OCI-LY7 (cell line): ENCODE data around the gene NAB2. TPM values are rescaled to one million over a fixed set of nuclear protein-coding genes. Genes with fewer than 3 reads are reported as not detected.

Source experiments
- BruUV-seq: library from RNA; stranded (reverse); fragments of 400-500 nt; replicated peaks from 2 replicates; lab custom pipeline; 2021; lab: Mats Ljungman, UMichigan
- CTCF ChIA-PET: fragments of 300-600 bp; sonication (Branson Sonifier 250); formaldehyde crosslinking; loops from one replicate; lab custom pipeline; 2022; ENCODE audit warnings: antibody characterized with exemption; ENCODE audit not compliant: unreplicated experiment; lab: Charles Lee
- POLR2A ChIA-PET: fragments of 300-600 bp; sonication (Branson Sonifier 250); formaldehyde crosslinking; loops from one replicate; lab custom pipeline; 2022; ENCODE audit warnings: antibody characterized with exemption; lab: Charles Lee
- DNase-seq: peaks from one replicate; pipeline ENCODE4 v3.0.0-alpha.2; 2015; ENCODE audit warnings: low spot score
- H2AFZ ChIP-seq: fragments of 200-600 bp; sonication (generic), shearing (Covaris generic); 2 replicates; pipeline ENCODE4 v1.6.1; 2014; ENCODE audit warnings: mild to moderate bottlenecking, antibody characterized with exemption, low read length, moderate library complexity
- H3K27ac ChIP-seq: fragments of 200-600 bp; sonication (generic); 2 replicates; pipeline ENCODE4 v1.5.1; 2014; ENCODE audit warnings: mixed run types, low read depth, mild to moderate bottlenecking, moderate library complexity, low read length, inconsistent platforms; ENCODE audit not compliant: poor library complexity, severe bottlenecking
- H3K36me3 ChIP-seq: fragments of 200-600 bp; sonication (generic); 2 replicates; pipeline ENCODE4 v1.6.1; 2014; ENCODE audit warnings: mild to moderate bottlenecking, antibody characterized with exemption, low read length, moderate library complexity, mixed read lengths; ENCODE audit not compliant: insufficient read depth
- H3K4me1 ChIP-seq: fragments of 200-600 bp; sonication (generic); 2 replicates; pipeline ENCODE4 v1.5.1; 2014; ENCODE audit warnings: mild to moderate bottlenecking, low read length; ENCODE audit not compliant: insufficient read depth, poor library complexity, severe bottlenecking
- H3K4me2 ChIP-seq: fragments of 200-600 bp; sonication (generic); 2 replicates; pipeline ENCODE4 v1.6.1; 2014; ENCODE audit warnings: mild to moderate bottlenecking, low read length
- H3K4me3 ChIP-seq: fragments of 200-600 bp; sonication (generic); 2 replicates; pipeline ENCODE4 v1.5.1; 2014; ENCODE audit warnings: mild to moderate bottlenecking, low read depth, low read length; ENCODE audit not compliant: poor library complexity, severe bottlenecking
- H3K79me2 ChIP-seq: fragments of 200-600 bp; sonication (generic); 2 replicates; pipeline ENCODE4 v1.6.1; 2016; ENCODE audit warnings: low read depth, mild to moderate bottlenecking, low read length, moderate library complexity, mixed read lengths; ENCODE audit not compliant: insufficient read depth
- H3K9me2 ChIP-seq: fragments of 200-600 bp; sonication (generic); 2 replicates; pipeline ENCODE4 v1.6.1; 2016; ENCODE audit warnings: mild to moderate bottlenecking, low read length, mixed read lengths; ENCODE audit not compliant: insufficient read depth
- H3K9me3 ChIP-seq: fragments of 200-600 bp; sonication (generic); 2 replicates; pipeline ENCODE4 v1.6.1; 2014; ENCODE audit warnings: mild to moderate bottlenecking, mixed run types, low read length, mixed read lengths
- H4K20me1 ChIP-seq: fragments of 200-600 bp; sonication (generic); 2 replicates; pipeline ENCODE4 v1.6.1; 2014; ENCODE audit warnings: mild to moderate bottlenecking, antibody characterized with exemption, low read length, moderate library complexity, mixed read lengths; ENCODE audit not compliant: insufficient read depth
- CTCF ChIP-seq: fragments of 200-600 bp; sonication (generic); conservative IDR thresholded peaks from 2 replicates; pipeline ENCODE4 v1.5.1; 2014; ENCODE audit warnings: mild to moderate bottlenecking, antibody characterized with exemption, low read length, moderate library complexity, mixed read lengths
- EZH2phosphoT487 ChIP-seq: fragments of 200-600 bp; sonication (generic); IDR thresholded peaks from 2 replicates; pipeline ENCODE4 v1.6.1; 2018; ENCODE audit warnings: low read depth, borderline replicate concordance, mild to moderate bottlenecking, mixed run types, antibody characterized with exemption, low read length, moderate library complexity, mixed read lengths
- intact Hi-C: fragments of 100-400 bp; cut with micrococcal nuclease; formaldehyde crosslinking; loops from one replicate; pipeline ENCODE4 v1.10.0; 2022; ENCODE audit not compliant: unreplicated experiment
- total RNA-seq, 2 experiments: library from RNA; depleted of rRNA in 1 of 2; stranded (reverse); fragments of >200 nt in 1 of 2; shearing (Covaris generic) in 1 of 2; gene quantifications; 2 replicates each; pipeline ENCODE4 v1.2.3, GENCODE V29; 2014 to 2022

The NAB2 gene
- total RNA-seq, 2 experiments from 2014 or later: 6.8 to 8.5 TPM

DNA sequence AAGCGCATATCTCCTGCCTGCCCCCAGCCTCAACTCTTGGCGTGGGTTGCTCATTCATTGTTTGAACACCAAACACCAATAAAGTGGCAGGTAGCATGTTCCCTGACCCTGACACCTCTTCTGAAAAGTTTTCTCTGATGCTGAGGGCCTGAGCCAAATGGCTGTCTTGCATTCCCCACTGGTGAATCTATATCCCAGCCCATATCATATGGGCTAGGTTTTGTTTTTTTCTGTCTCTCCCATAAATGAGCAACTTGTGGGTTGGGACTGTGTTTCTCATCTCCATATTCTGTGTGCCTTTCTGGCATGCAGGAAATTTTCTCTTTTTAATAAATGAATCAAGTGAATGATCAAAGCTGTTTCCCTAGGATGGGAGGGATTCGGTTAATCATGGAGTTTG, 44.0 kb upstream of the NAB2 start:
- no peak for DNase-seq
- no peak overlapping the region for H3K4me2 ChIP-seq
- H3K9me3 ChIP-seq: no peaks in the 10 kb centered on the region
- ChIA-PET POLR2A (no interaction called here), CTCF (no interaction called here)
- intact Hi-C loops: no loop called here
- no peaks in the 10 kb centered on the region for H3K79me2 ChIP-seq
- H3K36me3 ChIP-seq: no peaks in the 10 kb centered on the region
- no peak overlapping the region for H2AFZ ChIP-seq
- TF ChIP-seq EZH2phosphoT487 (no peak), CTCF (no peak)
- H4K20me1 ChIP-seq: no peaks in the 10 kb centered on the region
- peaks cover 5% of the 10 kb centered on the region for H3K4me1 ChIP-seq
- no peak overlapping the region for H3K4me3 ChIP-seq
- no peak overlapping the region for H3K27ac ChIP-seq
- BruUV-seq: no TSS peak
- H3K9me2 ChIP-seq: no peaks in the 10 kb centered on the region

GRCh38 chr12:57046086-57046791, 42.7 kb upstream of the NAB2 start:
- DNase-seq: no peak
- no peaks in the 10 kb centered on the region for H3K9me2 ChIP-seq
- BruUV-seq: no TSS peak
- H3K4me3 ChIP-seq: no peak overlapping the region
- CTCF ChIA-PET: no interaction called here
- intact Hi-C loops: no loop called here
- H3K27ac ChIP-seq: no peak overlapping the region
- no peak for TF ChIP-seq CTCF
- no peak for TF ChIP-seq EZH2phosphoT487
- H3K4me2 ChIP-seq: no peak overlapping the region
- H2AFZ ChIP-seq: no peak overlapping the region
- no peaks in the 10 kb centered on the region for H3K79me2 ChIP-seq
- no peaks in the 10 kb centered on the region for H3K9me3 ChIP-seq
- H3K4me1 ChIP-seq: peaks cover 5% of the 10 kb centered on the region
- POLR2A ChIA-PET: interaction anchor here (0.7 kb wide), 1 partner anchor 68 kb away, joined by 3 read pairs; no protein-coding TSS in a partner anchor
- H3K36me3 ChIP-seq: no peaks in the 10 kb centered on the region
- H4K20me1 ChIP-seq: no peaks in the 10 kb centered on the region
